HG02623 (cell line): Measurements from ENCODE around the gene MYH9.
"Not testable (repeated sequence)": the region's sequence is repeated elsewhere in the genome, so short reads cannot be mapped to it uniquely, and the experiment has no call there.

Experiments used
- ATAC-seq: cut with Tn5 transposase; IDR thresholded peaks from one replicate; pipeline ENCODE4 v1.9.1; 2021; ENCODE audit warnings: moderate library complexity; ENCODE audit not compliant: unreplicated experiment

Gene MYH9

GRCh38 chr22:36280379-36280778, 107.4 kb downstream of the MYH9 start:
- no peak for ATAC-seq

GRCh38 chr22:36279219-36279666, 108.5 kb downstream of the MYH9 start:
- no peak for ATAC-seq

GRCh38 chr22:36277482-36278291, 110.1 kb downstream of the MYH9 start:
- ATAC-seq: no peak

- ATAC-seq: no peak
Observed at GRCh38 chr22:36274531-36274930, 113.2 kb downstream of the MYH9 start.

- not testable (repeated sequence) for ATAC-seq
Observed at GRCh38 chr22:36271951-36272350, 115.8 kb downstream of the MYH9 start.

- ATAC-seq: not testable (repeated sequence)
Observed at GRCh38 chr22:36271231-36271630, 116.5 kb downstream of the MYH9 start.

DNA sequence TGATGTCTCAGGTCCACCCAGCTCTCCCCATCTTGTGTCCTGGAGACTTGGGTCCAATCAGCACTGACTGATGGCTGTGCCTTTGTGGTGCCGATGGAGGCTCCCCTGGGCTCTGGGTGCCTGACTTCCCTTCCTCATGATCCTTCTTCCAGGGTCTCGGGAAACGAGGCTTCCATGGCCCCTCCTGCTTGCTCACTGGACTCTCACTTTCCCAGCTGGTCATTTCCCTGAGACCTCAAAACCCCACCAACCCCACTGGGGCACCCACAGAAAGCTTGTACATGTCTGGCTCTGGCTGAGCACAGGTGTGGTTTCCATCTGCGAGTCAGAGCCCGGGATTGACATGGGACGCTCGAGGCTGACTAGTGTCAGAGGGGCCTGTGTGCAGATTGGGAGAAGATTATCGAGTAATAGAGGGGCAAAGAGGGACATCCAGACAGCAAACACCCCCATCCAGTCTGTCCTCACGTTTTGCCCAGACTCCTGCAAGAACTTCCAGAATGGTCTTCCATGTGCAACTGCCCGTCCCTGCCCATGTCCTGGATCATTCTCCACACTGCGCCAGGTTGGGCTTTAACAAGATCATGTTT, 119.8 kb downstream of the MYH9 start:
- ATAC-seq: no peak

DNA sequence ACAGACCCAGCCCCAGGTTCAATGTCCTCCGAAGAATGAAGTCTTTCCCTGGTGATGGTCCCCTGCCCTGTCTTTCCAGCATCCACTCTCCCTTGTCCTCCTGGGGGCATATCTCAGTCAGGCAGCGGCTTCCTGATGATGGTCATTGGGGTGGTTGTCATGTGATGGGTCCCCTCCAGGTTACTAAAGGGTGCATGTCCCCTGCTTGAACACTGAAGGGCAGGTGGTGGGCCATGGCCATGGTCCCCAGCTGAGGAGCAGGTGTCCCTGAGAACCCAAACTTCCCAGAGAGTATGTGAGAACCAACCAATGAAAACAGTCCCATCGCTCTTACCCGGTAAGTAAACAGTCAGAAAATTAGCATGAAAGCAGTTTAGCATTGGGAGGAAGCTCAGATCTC, 120.7 kb downstream of the MYH9 start:
- no peak for ATAC-seq

- ATAC-seq: not testable (repeated sequence)
Observed at GRCh38 chr22:36263886-36264664, 123.7 kb downstream of the MYH9 start.

DNA sequence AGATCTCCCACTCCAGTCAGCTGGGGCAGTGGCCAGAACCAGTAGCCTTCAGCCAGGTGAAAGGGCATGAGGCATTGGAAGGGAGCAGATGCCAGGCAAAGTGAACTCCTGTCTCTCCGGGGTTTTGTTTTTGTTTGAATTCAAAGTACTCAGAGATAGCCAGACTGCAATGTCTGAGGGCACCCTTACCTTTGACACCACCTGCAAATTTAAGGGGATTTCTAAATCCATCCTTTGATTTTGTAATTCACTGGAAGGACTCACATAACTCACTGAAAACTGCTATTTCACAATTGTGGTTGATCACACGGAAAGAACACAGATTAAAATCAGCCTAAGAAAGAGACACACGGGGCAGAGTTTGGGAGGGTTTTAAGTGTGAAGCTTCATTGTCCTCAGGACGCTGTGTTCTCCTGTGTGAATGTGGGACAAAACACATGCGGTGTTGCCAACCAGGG, 124.5 kb downstream of the MYH9 start:
- ATAC-seq: not testable (repeated sequence)

DNA sequence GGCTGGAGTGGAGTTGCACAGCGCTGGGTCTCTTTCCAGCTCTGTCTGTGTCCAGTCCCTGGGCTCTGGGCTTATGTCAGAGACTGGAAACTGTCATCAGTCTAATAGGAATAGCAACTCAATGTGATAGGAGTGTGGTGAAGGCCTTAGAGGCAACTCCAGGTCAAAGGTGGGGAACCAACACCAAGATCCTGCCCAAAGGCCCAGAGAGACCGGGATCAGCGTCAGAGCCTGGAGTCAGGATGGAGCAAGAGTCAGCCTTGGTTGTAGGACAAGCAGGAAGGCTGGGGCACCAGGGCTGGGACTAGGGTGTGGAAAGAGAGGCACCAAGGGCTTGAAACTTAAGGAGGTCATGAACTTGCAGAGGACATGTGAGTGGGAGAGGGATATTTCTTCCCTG, 125.5 kb downstream of the MYH9 start:
- not testable (repeated sequence) for ATAC-seq

DNA sequence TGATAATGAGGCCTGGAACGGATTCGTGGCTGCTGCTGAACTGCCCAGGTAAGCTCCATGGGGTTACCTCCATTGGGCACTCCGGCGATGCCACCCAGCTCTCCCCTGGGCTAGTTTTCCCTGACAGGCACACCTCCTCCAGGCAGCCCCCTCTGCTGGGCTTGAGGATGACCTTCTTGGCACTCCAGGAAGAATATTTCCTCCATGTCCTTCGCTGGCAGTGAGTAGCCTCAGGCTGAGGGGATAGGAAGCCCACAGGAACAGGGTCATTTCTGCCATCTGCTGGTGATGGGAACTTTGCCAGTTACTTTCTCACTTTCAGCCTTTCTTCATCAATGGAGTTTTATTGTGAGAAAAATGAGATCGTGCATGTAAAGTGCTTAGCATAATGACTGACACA, 126.1 kb downstream of the MYH9 start:
- ATAC-seq: not testable (repeated sequence)

DNA sequence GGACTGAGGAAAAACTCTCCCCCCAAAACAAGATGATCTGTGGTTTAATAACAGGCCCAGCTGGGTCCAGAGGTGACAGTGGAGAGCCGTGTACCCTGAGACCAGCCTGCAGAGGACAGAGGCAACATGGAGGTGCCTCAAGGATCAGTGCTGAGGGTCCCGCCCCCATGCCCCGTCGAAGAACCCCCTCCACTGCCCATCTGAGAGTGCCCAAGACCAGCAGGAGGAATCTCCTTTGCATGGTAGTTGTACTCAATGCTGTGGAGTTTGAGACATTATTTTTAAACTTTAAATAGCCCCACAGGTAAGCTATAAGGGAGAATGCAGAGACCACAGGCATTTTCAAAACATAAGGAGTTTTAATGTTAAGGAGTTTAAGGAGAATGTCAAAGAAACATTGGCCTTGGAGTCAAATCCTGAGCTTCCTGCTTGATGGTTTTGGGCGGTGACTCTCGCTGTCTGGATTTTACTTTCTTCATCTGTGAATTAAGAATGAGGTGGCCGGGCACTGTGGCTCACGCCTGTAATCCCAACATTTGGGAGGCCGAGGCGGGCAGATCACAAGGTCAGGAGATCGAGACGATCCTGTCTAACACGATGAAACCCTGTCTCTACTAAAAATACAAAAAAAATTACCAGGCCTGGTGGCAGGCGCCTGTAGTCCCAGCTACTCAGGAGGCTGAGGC, 128.0 kb downstream of the MYH9 start:
- no peak for ATAC-seq

DNA sequence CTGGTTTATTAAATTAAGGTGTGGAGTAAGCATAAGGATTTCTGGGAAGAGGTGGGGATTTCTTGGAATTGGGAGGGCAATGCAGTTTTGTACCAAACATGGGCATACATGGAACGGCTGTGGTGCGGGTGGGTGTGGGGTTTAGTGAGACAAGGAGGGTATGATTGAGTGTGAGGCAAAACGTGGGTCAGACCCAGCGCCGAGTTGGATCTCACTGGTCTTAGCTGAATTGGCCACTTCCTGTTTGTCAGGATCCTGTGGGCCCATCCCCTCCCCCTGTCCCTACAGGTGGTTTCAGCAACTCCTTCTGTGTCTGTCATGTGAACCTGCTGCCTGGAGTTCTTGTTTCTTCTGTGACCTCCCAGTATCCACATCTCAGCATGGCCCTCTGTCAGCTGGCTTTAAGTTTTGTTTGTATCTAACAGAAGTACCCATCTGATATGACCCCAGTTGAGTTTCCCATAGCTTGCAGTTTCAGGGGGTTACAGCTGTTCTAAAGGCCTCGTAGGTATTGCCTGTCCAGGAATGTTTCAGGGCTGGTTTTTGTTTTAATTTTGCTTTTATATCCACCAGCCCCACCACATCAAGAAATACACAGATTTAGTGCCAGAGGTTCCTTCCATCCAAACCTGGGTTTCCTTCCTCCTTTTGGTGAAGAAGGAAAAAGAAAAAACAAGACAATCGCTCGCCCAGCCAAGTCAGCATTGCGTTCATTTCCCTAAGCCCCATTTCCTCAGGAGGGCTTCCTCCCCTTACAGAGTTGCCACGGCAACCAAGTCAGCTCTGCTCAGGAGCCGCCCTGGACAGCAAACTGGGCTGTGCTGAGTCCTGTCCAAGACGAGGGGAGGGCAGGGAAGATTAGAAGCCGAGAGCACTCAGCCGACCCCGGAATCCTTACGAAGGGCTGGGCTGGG, 128.8 kb downstream of the MYH9 start:
- no peak for ATAC-seq

DNA sequence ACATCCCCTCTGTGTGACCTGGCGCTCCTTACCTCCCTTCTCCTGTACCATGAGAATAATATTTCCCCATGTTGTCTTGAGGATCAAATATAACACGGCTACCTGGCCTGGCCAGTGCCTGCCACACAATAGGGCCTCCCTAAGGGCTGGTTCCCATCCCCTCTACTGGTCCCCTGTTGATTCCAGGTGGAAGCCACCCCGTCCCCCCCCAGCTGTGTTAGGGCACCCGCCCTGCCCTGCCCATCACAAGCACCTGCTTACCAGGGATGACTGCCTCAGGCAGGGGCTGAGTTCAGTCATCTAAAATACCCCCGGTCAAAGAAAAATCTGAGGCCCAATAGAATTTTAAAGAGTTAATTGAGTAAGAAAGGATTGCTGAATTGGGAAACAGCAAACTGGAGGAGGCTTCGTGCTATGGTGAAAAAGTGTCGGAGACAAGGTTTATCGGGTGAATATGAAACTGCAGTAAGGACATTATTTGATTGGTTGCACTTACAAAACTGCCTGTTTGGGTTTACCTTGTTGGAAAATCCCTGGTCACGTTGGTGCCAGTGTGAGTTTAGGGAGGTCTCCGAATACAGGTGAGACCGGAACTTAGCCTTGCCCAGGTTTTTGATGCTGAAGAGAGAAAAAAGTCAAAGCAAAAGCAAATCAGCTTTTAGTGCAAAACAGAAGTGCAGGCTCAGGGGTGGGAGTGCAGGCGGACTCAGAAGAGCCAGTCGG, 129.7 kb downstream of the MYH9 start:
- ATAC-seq: no peak

- no peak for ATAC-seq
Observed at GRCh38 chr22:36257308-36257707, 130.5 kb downstream of the MYH9 start.

- no peak for ATAC-seq
Observed at GRCh38 chr22:36256478-36256877, 131.3 kb downstream of the MYH9 start.

- not testable (repeated sequence) for ATAC-seq
Observed at GRCh38 chr22:36255572-36255971, 132.2 kb downstream of the MYH9 start.
